ENCODE results near the gene UMOD. TPM values are rescaled to one million over a fixed set of nuclear protein-coding genes. Genes with fewer than 3 reads are reported as not detected.

UMOD gene
- total and polyA plus RNA-seq, 12 donors, result not detected

- intact Hi-C loops (cut with DNase I), result no loop called here
- H3K27me3 ChIP-seq, result peaks cover 0 to 7% (median 0%) of the 10 kb centered on the region in 7 donors
- 63 to 75% methylated on average over 2 of the region's 2 CpGs for WGBS, 2 donors
- no peaks in the 10 kb centered on the region for H3K36me3 ChIP-seq
- TF ChIP-seq CTCF (IDR thresholded peaks at IDR 0.05), result no peak
- DNase-seq (no peak), ATAC-seq (no peak)
- peaks cover 0 to 5% (median 0%) of the 10 kb centered on the region in 11 donors for H3K9me3 ChIP-seq
- no peak overlapping the region for H3K4me3 ChIP-seq
- H3K27ac ChIP-seq, result no peak overlapping the region
- H3K4me1 ChIP-seq, result no peaks in the 10 kb centered on the region
These were observed 41.0 kb downstream of the UMOD start for GRCh38 chr16:20311548-20311947.

- H3K36me3 ChIP-seq, result no peaks in the 10 kb centered on the region
- no peak overlapping the region for H3K4me3 ChIP-seq
- peaks cover 0 to 13% (median 4%) of the 10 kb centered on the region in 7 donors for H3K27me3 ChIP-seq
- intact Hi-C loops (cut with DNase I), result no loop called here
- H3K4me1 ChIP-seq, result no peaks in the 10 kb centered on the region
- no peak for TF ChIP-seq CTCF (IDR thresholded peaks at IDR 0.05)
- ATAC-seq (no peak), DNase-seq (no peak)
- H3K27ac ChIP-seq, result no peak overlapping the region
- H3K9me3 ChIP-seq, result peaks cover 0 to 5% (median 0%) of the 10 kb centered on the region in 11 donors
- 78 to 79% methylated on average over 11 of the region's 11 CpGs for WGBS, 2 donors
These were observed 41.8 kb downstream of the UMOD start for GRCh38 chr16:20310421-20311395.

GRCh38 chr16:20309786-20310185 lies 42.7 kb downstream of the UMOD start:
- Histone ChIP-seq H3K9me3 (peaks cover 0 to 5% (median 0%) of the 10 kb centered on the region in 11 donors), H3K4me3 (no peak overlapping the region), H3K4me1 (no peaks in the 10 kb centered on the region), H3K27ac (no peak overlapping the region), H3K27me3 (peaks cover 0 to 22% (median 10%) of the 10 kb centered on the region in 7 donors), H3K36me3 (no peaks in the 10 kb centered on the region)
- intact Hi-C loops (cut with DNase I), result no loop called here
- DNase-seq, result no peak
- 82% methylated on average over 6 of the region's 6 CpGs for WGBS, 2 donors
- no peak for TF ChIP-seq CTCF (IDR thresholded peaks at IDR 0.05)
- no peak for ATAC-seq

- Histone ChIP-seq H3K9me3 (peaks cover 0 to 5% (median 0%) of the 10 kb centered on the region in 11 donors), H3K4me3 (no peak overlapping the region), H3K4me1 (no peaks in the 10 kb centered on the region), H3K27ac (no peak overlapping the region), H3K36me3 (no peaks in the 10 kb centered on the region), H3K27me3 (peaks cover 0 to 23% (median 10%) of the 10 kb centered on the region in 7 donors)
- no peak for TF ChIP-seq CTCF (IDR thresholded peaks at IDR 0.05)
- WGBS, 2 donors, result 64 to 70% methylated on average over 4 of the region's 4 CpGs
- DNase-seq (no peak), ATAC-seq (no peak)
- intact Hi-C loops (cut with DNase I), result no loop called here
These were observed 43.5 kb downstream of the UMOD start for GRCh38 chr16:20308801-20309590.

Measured in heart right ventricle (tissue), 16 donors.